ENCODE results near the gene BDH2.

BDH2 gene

DNA sequence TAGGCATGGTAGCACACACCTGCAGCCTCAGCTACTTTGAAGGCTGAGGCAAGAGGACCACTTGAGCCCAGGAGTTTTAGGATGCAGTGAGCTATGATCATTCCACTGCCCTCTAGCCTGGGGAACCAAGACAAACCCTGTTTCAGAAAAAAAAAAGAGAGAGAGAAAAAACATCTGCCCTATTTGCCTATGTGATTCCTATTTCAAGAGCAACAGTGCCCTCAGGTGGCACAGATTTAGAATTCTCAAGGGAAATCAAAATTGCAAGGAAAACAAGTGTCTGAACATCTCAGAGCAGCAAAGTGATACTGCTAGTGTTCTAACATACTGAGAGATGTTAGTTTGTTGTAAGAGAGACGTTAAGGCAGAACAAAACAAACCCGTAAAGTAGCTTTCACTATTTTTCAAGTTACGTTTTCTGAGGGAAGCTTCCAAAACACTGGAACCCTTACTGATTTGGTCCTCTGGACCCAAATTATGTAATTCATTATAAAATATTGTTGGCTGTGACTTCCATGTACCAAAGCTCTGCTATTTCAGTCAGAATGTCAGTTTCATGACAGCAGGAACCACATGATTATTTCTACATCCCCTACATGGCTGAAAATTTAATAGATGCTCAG is 7.9 kb downstream of the BDH2 start:
- in situ Hi-C loops (cut with MboI; ENCODE audit: low pct_unique_long_range_greater_than_20kb, low sequenced_read_pairs): loop anchor here (25.0 kb wide), 2 partner anchors 479 to 654 kb away; no protein-coding TSS in a partner anchor
- DNase-seq: peak; percentile 82

DNA sequence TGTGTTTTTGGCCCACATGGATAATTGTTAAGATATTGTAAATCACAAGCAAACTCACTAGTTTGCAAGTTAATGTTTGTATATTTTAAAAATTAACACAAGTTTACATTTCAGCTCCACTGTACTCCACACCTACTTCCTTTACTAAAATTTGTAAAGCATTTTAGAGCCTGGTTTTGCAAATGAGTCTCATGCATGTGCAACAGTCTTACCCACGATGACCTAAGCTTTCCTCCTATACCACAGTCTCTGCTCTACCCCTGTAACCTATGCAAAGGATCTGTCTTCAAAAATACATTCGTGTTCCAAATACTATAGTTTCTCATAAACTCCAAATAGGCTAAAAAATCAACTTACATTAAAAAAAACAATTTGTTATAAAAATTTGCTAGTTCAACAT is 10.2 kb downstream of the BDH2 start:
- in situ Hi-C loops (cut with MboI; ENCODE audit: low pct_unique_long_range_greater_than_20kb, low sequenced_read_pairs): loop anchor here (25.0 kb wide), 2 partner anchors 477 to 652 kb away; no protein-coding TSS in a partner anchor
- no peak for DNase-seq

DNA sequence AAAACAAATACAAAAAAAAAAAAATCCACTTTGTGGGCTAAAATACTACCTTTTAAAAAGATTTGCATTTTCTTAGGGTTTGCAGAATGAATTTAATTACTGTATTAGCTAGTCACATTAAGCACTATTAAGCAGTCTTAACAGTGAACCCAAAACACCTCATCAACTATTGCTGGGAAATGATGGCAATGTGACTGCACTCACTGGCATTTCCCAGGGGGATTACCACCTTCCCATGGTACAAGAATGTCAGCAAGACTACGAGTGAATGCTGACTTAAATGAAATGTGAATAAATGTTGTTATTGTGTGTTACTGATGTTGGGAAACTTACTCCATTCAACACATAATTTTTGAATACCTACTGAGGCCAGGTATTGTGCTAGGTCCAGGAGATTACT is 13.1 kb downstream of the BDH2 start:
- no peak for DNase-seq
- in situ Hi-C loops (cut with MboI; ENCODE audit: low pct_unique_long_range_greater_than_20kb, low sequenced_read_pairs): loop anchor here (25.0 kb wide), 2 partner anchors 474 to 649 kb away; no protein-coding TSS in a partner anchor

DNA sequence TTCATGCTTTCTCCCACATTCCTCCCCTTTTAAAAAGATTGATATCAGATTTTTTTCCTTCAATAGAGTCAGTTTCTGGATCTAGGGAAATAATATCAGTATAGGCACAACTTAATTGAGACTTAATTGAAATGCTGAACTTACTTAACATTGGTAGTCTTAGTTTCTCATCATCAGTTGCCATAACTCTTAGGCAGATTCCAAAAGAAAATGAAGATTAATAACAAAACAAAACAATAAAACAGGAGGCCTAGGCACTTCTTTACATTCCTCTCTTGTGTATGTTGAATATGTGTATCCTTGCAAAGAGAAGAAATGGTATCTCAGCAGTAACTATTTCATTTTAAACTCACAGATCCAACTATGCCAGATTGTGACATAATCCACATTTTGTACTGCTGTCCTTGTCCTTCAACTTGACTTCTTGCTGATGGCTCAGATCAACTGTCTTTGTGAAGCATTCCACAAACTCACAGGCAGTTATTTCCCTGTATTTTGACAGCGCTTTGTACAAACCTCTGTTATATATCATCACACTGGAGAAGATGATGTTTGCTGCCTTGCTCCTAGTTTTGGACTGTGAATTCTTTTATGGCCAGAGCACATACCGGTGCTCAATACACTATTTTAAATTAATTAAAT is 14.0 kb downstream of the BDH2 start:
- in situ Hi-C loops (cut with MboI; ENCODE audit: low pct_unique_long_range_greater_than_20kb, low sequenced_read_pairs): loop anchor here (25.0 kb wide), 2 partner anchors 473 to 648 kb away; no protein-coding TSS in a partner anchor
- no peak for DNase-seq

DNA sequence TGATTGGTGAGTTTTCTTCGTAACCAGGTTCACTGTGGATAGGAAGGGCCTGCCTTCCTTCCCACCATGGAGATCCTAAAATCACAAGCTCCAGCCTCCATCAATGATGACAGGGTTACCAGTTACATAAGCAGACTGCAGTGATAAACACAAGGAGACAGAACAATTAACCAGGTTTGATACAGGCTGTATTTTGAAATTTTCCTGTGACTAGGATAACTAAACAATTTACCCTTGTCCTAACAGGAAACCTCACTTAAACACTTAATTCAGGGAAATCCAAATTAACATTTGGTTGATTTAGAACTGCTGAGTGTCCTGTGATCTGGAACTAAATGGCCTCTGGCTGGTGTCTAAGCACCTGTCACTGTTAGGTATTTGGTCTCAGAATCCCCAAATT is 20.0 kb downstream of the BDH2 start:
- no peak for DNase-seq
- in situ Hi-C loops (cut with MboI; ENCODE audit: low pct_unique_long_range_greater_than_20kb, low sequenced_read_pairs): loop anchor here (25.0 kb wide), 2 partner anchors 467 to 642 kb away; no protein-coding TSS in a partner anchor

DNA sequence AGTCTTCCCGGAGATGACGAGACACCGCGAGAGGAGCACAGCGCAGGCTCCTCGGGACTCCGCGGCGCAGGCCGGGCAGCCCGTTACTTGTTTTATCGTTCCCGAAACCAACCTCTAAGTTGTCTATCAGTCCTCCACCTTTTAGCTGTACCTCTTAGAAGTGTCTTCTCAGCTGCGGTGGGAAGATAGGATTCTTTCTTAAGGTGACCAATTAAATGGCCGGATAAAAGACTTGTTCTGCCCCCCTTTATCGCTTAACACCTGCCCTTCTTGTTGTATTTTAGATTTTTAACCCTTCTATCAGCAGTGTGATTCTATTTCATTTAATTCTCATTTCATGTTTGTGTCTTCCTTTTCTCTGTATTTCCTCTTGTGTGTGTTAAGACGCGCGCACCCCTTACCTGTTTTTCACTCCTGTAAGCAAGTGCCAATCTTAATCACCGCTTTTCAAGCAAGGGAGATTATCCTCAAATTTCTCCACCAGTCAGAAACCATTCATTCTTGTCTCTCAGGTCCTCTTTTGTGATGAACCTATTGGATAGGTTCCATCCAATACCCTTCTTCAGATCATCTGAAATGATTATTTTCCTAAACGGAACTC is 22.8 kb downstream of the BDH2 start, which contains the start of gene SLC9B2:
Gene SLC9B2 (minus strand): TSS at position 15 of the 601 bp plus-strand sequence. CDS start 9,211 bp downstream, outside the sequence.
- DNase-seq: peak; percentile 66
- in situ Hi-C loops (cut with MboI; ENCODE audit: low pct_unique_long_range_greater_than_20kb, low sequenced_read_pairs): loop anchor here (25.0 kb wide), 2 partner anchors 465 to 640 kb away; no protein-coding TSS in a partner anchor

DNA sequence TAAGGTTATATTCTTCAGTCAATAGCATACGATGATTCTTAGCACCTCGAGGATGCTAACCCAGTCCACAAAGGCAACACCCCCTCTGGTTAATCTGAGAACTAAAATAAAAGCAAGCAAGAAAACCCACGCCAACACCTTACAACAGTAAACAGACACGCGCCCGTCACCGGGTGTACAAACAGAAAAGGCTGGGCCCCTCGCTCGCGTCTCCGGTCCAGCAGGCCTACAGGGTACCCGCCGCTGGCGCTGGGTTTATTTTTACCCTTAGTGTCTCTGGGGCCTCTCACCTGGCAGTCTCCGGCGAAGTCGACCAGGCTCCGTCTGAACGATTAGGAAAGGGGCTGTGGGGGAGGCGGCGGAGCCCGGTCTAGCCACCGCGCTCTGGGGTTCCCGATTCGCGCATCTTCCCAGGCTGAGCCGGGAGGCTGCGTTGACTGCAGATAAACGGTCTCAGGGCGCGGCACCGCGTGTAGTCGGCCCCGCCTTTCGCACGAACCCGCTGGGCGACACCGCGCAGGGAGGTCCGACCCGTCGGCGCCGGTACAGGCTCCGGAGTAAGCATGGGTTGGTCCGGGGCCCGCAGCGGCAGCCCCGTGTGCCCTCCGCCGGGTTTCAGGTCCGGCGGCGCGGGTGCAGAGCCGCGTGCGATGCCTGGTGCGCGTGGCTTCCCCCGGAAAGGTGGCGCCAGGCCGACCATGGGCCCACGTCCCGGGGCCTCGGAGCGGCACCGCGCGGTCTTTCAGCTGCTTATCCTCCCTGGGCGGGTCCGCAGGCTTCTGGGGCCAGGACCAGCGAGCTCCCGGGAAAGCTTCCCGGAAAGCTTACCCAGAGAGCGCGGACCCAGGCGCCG is 23.5 kb downstream of the BDH2 start:
- in situ Hi-C loops (cut with MboI; ENCODE audit: low pct_unique_long_range_greater_than_20kb, low sequenced_read_pairs): loop anchor here (25.0 kb wide), 2 partner anchors 464 to 639 kb away; no protein-coding TSS in a partner anchor
- peak; percentile 73 for DNase-seq

DNA sequence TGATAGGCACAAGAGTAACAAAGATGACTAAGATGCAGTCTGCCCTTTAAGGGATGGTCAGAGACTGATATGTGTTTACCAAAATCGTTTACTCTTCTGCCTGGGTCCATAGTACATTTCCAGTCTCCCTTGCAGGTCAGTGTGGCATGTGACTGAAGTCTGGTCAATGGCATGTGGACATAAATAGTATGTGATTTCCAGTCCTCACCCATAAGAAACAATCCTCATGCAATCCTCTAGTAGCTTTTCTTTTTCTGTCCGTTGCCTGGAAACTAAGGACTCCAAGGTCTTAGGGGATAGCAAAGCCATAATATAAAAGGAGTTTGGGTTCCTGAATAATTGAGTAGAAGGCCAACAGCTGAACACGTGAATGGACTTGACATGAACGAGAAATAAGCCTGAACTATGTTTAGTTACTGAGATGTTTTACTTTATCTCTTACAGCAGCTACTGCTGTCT is 24.2 kb downstream of the BDH2 start:
- no peak for DNase-seq
- in situ Hi-C loops (cut with MboI; ENCODE audit: low pct_unique_long_range_greater_than_20kb, low sequenced_read_pairs): loop anchor here (25.0 kb wide), 2 partner anchors 463 to 638 kb away; no protein-coding TSS in a partner anchor

DNA sequence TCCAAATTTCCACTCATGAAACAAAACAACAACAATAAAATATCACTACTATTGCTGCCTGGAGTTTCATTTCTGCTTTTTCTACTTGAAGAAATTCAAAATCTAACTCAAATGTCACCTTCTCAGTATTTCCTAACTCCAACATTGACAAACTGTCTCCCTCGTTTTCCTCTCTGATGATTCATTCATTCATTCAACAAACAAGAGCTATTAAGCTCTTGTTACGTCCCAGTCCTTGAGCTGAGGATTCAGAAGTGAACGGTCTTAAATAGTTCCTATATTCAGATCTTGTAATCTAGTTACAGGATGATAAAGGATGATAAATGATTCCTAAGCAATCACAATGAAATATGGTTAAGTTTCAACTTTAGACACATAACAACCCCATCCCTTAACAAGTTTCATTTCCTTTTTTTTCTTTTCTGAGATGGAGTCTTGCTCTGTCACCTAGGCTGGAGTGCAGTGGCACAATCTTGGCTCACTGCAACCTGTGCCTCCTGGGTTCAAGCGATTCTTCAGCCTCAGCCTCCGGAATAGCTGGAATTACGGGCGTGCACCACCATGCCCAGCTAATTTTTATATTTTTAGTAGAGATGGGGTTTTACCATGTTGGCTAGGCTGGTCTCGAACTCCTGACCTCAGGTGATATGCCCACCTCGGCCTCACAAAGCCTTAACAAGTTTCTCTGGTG is 24.7 kb downstream of the BDH2 start:
- in situ Hi-C loops (cut with MboI; ENCODE audit: low pct_unique_long_range_greater_than_20kb, low sequenced_read_pairs): loop anchor here (25.0 kb wide), 2 partner anchors 463 to 638 kb away; no protein-coding TSS in a partner anchor
- DNase-seq: peak; percentile 18

DNA sequence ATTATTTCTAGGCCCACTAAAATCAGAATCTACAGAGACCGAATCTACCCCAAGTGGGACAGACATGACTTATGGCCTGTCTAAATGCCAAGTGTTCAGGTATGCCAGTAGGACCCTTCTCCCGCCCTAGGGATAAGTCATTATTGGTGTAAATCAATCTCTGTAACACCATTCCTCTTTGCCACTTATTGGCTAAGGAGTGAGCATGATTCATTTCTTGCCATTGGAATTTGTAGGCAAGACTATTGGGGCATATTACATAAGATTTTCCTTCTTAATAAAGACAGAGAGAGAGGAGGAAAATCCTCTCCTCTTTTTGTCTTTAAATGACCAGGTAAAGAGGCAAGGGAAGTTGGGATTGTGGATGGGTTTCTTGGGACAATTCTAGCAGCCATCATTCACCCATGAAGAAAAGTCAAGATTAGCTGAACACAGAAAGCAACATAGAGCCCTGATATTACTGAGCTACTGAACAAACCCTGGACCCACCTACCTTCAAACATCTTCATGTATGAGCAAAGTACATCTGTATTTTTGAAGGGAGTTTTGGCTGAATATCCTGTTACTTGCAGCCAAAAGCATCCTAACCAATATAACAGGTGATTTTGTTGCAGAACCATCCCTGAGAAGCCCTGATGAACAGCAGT is 25.7 kb downstream of the BDH2 start:
- in situ Hi-C loops (cut with MboI; ENCODE audit: low pct_unique_long_range_greater_than_20kb, low sequenced_read_pairs): no loop called here
- no peak for DNase-seq

DNA sequence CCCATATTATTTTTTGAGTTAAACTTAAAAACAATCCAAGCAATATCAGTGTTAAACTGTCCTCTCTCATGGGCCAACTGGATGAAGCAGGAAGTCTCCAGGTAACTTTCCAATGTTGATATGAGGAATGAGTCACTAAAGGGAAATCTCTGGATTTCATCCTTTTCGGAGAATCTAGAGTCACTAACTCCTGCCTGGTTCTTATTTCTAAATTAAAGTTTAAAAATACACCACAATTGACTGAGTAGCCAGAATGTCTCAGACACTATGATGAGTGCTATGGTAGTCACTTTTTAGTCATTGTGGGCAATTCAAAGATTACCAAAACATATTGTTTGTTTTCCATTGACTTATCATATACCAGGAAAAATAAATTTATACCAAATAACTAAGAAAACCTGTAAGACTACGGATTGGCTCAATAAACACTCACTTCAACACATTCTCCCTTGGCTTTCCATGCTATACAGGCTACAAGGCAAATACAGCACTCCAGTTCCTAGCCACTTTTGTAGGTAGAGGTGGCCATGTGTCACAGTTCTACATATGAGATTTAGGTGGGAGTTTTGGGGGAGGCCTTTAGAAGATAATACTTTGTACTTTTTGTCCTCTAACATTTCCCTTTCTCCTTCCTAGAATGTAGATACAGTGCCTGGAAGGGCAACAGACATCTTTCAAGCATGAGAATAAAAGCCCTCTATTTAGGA is 31.6 kb downstream of the BDH2 start:
- in situ Hi-C loops (cut with MboI; ENCODE audit: low pct_unique_long_range_greater_than_20kb, low sequenced_read_pairs): no loop called here
- DNase-seq: no peak

DNA sequence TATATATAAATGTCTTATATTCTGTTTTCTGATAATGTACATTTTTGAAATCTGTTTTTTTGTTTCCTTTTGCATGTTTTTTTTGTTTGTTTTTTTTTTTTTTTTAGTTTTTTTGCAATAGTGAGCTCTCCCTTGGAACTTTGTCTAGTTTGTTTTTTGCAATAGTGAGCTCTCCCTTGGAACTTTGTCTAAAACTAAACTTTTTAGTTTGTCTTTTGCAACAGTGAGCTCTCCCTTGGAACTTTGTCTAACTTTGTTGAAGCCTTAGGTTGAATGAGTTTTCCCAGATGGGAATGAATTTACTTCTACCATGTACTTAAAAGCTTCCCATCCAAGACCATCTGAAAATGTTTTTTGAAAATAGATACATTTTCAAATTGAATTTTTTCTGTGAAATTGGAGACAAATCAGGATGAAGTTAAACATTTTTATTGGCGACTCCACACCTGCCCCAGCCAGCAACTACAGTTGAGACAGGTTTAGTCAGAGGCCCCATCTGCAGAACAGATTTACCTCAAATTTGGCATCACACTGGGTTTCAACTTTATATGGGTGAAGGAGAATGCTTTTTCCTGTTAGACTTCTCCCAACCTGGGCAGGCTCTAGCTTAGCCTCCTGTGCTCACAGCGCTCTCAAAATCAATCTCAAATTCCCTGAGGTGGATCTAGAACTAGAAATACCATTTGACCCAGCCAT is 39.0 kb downstream of the BDH2 start:
- DNase-seq: no peak
- in situ Hi-C loops (cut with MboI; ENCODE audit: low pct_unique_long_range_greater_than_20kb, low sequenced_read_pairs): no loop called here

DNA sequence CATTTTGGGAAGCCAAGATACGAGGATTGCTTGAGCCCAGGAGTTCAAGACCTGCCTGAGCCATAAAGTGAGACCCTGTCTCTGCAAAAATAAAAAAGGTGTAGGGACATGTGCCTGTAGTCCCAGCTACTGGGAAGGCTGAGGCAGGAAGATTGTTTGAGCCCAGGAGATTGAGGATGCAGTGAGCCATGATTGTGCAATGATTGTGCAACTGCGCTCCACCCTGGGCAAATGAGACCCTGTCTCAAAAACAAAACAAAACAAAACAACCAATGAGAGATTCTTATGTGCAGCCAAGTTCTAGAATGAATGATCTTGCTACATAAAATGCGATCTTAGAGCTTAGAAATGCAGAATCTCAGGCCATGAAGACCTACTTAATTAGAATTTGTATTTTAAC is 45.6 kb downstream of the BDH2 start:
- in situ Hi-C loops (cut with MboI; ENCODE audit: low pct_unique_long_range_greater_than_20kb, low sequenced_read_pairs): no loop called here
- no peak for DNase-seq

DNA sequence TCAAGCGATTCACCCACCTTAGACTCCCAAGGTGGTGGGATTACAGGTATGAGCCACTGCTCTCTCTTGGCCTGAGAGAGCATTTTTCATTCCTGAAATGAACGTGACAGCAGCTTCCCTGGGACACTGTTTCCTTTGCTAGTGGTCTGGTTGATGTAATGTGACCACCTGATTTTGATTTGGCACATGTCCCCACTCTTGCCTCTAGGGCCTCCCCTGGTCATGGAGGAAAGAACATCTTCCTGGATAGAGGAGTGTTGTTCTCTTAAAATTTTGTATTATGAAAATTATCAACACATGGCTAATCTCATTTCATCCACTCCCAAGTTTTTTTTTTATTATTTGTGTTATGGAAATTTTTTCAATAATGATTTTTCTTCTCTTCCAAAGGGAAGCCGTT is 46.9 kb downstream of the BDH2 start:
- no peak for DNase-seq
- in situ Hi-C loops (cut with MboI; ENCODE audit: low pct_unique_long_range_greater_than_20kb, low sequenced_read_pairs): no loop called here

DNA sequence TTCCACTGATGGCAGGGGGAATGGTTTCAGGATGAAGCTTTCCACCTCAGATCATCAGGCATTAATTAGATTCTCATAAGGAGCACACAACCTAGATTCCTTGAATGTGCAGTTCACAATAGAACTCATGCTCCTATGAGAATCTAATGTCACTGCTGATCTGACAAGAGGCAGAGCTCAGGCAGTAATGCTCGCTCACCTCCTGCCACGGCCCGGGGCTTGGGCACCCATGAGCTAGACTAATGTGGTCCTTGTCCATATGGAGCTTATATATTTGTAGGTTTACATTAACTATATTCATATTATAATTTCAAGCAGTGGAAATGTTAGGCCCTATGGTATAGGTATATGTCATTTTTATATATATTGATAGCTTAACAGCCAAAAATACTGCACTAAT is 47.5 kb downstream of the BDH2 start:
- DNase-seq: no peak
- in situ Hi-C loops (cut with MboI; ENCODE audit: low pct_unique_long_range_greater_than_20kb, low sequenced_read_pairs): no loop called here

DNA sequence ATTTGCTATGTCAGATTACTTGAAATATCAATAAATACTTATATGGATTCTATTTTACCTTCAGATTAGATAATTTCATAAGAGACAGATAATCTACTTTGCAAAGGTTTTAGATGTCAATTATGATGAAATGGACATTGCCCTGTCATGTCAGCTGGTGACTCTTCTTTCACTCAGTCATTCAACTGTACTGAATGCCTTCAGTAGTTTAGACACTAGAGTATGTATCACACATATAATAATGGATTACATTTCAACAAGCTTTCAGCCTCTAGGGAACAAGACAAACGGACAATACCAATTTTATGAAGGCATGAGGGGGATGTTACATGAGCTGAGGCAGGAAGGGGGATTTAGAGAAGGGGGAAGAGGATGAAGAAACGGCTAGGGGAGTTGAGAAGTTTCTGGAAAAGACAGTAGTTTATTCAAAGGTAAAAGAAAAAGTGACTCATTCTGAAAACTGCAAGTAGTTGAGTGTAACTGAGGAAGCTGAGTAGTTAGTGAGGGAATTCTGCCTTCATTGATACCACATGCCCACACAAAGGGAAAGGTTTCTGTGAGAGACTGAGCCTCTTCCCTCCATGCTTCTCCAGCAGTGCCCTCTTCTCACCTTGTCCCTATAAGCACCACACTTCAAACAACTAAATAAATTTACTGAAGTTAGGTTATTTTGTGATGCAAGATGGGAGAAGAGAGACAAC is 48.7 kb downstream of the BDH2 start:
- in situ Hi-C loops (cut with MboI; ENCODE audit: low pct_unique_long_range_greater_than_20kb, low sequenced_read_pairs): no loop called here
- no peak for DNase-seq

All from KBM-7 (cell line).